GF-D8 (cell line): ENCODE results near the gene ZNF592.
A peak's percentile ranks its signal among the peaks of the same experiment; 100 is the strongest.
"Not testable (repeated sequence)": the region's sequence is repeated elsewhere in the genome, so short reads cannot be mapped to it uniquely, and the experiment has no call there.

Source experiments
- DNase-seq: peaks from one replicate; lab custom pipeline; 2025; lab: John Stamatoyannopoulos, UW

ZNF592 gene

DNA sequence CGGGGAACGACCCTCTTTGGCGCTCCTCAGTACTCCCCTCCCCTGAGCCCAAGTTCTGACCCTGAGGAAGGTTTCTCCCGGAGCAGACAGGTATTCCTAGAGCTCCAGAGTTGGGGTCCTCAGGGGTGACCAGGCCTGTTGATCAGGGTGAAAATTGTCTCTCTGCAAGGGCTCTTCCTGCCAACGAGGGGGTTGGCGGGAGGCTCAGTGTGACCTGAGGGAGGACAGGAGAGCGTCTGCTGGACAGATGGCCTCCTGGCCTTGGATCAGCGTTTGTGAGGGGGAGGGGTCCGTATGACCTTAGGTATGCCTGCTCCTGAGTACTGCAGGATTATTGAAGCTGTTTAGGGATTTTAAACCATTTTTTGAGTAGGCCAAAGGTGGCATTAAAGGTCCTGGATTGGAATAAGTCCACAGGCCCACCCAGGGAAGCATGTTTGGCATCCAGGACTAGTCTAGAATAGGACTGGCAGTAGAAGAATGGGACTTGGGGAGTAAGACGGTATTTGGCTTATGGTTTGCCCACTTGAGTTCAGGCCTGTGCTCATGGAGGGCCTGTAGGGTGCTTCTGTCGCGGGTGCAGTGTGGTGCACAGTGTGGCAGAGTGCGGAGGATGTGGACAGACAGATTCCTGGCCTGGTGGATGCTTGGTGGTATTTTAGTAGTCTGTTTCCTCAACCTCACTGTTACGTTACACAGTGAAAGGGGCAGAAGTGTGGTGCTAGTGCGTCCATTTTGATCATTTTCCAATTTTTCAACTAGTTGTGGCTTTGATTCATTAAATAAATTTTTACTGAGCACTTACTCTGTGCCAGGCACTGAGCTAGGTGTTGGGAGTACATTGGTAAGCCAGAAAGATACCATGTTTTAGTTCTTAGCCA is 959 bp downstream of the ZNF592 start:
- DNase-seq, result peak; percentile 49

DNA sequence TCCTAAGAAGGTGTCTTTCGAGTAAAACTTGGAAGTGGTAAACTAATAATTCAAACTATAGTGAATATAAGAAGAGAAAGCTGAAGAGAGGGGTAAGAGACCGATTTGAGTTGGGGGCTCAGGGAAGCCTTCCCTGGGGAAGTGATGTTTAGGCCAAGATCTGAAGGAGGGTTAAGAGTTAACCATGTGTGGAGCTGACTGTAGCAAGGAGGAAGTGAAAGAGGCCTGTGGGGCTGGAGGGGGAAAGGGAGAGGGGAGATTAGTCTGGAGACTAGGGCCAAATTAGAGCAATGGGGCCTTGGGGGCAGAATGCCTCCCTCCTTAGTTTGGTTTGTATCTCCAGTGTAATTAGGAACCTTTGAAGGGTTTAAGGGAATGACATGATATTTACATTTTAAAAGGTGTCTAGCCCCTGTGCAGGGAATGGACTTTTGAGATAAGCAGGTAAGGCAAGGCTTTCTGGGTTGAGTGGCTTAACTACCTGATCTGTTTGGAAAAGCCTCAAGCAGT is 2.2 kb downstream of the ZNF592 start:
- peak; percentile 36 for DNase-seq

DNA sequence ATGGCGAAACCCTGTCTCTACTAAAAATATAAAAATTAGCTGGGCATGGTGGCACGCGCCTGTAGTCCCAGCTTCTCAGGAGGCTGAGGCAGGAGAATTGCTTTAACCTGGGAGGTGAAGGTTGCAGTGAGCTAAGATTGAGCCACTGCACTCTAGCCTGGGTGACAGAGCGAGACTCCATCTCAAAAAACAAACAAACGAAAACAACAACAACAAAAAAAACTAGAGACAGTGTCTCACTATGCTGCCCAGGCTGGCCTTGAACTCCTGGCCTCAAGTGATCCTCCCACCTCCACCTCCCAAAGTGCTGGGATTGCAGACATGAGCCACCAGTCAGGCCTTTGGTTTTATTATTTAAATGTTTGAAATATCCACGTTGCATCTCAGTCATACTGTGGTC is 3.3 kb downstream of the ZNF592 start:
- DNase-seq, result not testable (repeated sequence)

DNA sequence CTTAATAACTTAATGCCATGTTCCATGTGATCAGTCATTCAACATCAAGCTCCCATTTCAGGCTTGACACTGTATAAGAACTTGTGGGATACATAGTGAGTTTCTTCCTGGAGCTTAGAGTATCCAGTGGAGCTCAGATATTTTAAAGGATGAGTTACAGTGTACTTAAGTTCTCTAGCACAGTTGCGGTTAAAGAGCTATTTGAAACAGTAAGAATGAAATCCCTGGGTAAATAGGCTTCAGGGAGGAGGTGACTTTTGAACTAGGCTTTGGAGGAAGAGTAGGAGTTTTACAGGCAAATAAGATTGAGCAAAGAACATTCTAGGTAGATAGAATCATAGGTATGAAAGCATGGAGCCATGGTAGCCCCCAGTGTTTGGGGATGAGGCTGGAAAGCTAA is 3.8 kb downstream of the ZNF592 start:
- no peak for DNase-seq

DNA sequence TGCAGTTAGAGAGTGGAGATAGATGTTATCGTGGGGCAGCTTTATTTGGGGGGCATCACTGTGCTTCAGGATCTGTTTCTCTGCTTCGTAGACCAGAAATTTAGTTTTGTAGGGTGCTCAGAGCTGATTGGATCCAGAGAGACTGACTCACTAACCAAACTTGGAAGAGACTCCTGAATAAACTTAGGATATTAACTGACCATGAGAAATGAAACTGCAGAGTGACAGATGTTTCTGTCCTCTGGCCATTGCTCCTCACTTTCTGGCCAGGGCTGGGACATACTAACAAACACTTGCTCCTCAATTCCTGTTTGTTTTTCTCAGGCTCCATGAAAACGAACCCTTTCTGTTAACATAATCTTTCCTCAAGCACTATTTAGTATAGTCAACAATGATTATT is 4.3 kb downstream of the ZNF592 start:
- no peak for DNase-seq

DNA sequence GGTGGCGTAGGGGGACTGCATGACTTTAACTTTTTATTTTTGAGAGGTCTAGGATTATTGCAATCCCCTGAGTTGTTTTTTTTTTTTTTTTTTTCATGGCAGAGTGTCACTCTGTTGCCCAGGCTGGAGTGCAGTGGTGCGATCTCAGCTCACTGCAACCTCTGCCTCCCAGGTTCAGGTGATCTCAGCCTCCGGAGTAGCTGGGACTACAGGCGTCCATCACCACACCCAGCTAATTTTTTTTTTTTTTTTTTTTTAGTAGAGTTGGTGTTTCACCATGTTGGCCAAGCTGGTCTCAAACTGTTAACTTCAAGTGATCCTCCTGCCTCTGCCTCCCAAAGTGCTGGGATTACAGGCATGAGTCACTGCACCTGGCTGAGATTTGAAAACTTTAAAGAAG is 6.5 kb downstream of the ZNF592 start:
- not testable (repeated sequence) for DNase-seq

DNA sequence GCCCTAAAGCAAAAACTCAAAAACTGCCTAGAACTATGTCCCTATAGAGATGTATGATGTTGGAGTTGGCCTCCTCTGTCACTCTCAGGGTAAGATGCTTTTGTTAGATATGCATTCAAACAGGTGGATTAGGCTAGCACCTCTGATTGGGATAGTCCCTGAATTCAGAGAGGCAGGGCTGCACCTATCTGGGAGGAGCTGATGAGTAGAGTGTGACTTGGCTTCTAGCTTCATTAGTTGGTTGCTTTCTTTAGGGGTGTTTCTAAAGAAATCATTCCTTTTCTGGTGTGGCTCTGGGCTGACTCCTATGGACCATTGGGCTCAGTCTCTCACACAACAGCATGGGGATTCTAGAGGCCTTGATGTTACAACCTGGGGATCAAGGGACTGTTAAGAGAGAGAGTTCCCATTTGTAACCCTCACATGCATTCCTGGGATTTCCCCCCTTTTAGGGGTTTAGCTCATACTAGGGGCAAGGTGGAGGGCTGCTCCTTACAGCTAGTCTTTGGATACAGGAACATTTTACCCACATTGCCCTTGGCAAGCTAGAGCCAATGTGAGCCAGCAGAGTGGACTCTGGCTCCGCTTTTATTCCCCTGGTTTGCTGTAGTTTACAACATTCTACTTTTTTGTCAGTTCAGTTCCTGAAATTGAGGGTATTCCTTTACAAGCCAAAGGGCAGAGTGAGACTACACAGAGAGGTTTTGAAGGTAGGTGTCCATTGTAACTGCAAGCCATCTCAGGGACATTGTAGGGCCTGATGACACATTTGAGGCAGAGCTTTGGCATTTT is 7.5 kb downstream of the ZNF592 start:
- DNase-seq, result no peak

DNA sequence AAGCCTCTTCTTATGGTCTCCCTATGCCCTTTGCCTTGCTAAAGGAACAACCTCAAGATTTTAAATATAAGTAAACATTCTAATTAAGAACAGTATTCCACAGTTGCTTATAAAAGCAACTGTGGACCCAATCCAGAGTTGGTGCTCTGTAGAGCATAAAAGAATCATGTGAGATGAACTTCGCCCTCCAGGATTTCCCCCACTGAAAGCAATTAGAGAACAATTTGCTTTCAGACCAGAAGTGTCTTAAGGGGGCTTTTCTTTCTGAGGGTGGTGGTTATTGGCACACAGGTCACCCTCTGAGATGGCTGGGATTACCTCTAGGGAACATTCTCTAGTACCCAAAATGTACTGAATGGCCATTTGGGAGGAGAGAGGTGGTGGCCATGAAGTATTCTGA is 10.6 kb downstream of the ZNF592 start:
- DNase-seq, result no peak

DNA sequence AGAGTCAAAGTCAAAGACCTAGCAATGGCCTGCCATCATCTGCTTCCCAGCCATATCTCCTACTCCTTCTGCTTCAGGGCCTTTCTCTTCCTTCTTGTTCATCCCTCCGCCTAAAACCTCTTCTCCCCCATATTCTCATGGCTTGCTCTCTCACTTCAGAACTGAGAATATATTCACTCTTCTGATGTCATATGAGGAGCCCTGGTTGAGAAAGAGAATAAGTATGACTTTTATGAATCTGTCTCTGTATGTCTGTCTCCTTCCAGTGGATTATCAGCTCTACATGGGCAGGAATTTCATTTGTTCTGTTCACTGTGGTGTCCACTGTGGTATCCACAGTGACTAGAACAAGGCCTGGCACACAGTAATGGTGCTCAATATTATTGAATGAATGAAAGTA is 11.8 kb downstream of the ZNF592 start:
- DNase-seq, result no peak

DNA sequence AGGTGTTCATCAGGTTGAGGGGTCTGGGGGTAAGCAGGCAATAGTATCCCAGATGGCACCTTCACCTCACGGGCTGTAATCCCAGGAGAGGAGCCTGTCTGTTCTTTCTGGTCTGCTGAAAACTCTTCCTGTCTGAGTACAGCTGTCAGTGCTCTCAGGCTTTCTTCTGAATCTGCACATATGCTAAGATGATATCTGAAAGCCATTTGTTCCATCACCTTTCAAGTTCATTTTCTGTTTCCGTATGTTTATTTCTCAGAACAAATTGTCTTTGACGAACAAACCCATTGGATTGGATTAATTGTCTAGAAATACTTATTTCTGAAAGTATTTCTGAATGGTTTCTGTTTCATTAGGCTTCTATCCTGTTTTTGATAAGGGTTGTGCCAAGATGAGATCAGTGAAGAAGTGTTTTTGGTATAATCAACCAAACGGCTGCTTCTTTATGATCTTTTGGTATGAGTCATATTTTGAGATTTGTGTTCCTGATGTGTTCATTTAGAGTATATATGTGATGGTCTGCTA is 13.3 kb downstream of the ZNF592 start:
- DNase-seq, result no peak

DNA sequence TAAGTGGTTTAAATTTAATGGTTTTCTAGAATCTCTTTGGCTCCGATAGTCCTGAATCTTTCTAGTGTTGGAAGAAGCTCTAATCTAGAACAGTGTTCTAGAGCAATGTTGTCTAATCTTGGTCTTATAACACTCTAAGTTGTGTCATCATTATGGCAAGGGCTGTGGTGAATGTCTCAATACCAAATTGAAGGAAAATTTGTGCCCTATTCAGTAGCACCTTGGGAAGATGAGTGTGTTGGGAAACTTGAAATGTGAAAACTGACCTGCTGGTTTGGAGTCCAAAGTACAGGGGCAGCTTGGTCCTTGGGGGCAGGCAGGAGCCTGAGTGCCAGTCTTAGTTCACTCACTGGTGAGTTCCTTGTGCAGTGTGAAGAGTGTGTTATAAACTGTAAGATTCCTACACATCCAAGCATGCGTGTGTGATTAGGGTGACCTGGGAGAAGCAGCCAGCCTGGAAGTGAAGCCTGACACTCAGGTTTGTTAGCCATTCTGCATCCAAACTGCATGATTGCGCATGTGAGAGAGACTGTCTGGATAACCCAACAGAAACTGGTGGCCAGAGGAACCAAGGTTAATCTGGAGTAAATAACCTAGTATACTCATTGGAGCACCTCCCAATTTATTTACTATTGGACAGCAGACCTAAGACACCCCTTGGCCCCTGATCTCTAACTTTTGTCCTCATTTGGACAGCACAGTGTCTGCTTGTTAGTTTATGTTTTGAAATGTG is 14.6 kb downstream of the ZNF592 start:
- DNase-seq, result peak; percentile 8

DNA sequence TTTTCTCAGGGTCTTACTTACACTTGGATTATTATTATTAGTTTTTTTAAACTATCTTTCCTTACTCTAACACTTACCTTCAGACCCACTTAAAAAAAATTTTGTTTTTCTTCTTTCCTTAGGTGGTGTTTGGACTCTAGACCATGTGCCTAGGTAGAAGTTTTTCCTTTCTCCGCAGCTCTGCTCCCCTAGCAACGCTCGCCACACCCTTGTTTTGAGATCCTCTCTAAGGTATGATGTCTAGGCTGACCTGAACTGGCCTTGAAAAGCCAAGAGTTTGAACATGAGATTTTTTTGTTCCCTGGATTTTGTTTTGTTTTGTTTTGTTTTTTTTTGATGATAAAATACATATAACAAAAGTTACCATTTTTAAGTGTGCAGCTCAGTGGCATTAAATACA is 16.2 kb downstream of the ZNF592 start:
- DNase-seq, result no peak

DNA sequence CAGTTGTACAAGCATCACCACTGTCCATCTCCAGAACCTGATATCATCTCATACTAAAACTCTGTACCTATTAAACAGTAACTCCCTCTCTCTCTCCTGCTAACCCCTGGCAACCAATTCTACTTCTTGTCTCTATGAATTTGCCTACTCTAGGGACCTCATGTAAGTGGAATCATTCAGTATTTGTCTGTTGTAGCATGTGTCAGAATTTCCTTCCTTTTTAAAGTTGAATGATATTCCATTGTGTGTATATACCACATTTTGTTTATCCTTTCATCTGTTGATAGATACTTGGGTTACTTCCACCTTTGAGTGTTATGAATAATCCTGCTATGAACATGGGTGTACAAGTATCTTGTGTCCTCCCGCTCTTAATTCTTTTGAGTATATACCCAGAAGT is 16.6 kb downstream of the ZNF592 start:
- no peak for DNase-seq

DNA sequence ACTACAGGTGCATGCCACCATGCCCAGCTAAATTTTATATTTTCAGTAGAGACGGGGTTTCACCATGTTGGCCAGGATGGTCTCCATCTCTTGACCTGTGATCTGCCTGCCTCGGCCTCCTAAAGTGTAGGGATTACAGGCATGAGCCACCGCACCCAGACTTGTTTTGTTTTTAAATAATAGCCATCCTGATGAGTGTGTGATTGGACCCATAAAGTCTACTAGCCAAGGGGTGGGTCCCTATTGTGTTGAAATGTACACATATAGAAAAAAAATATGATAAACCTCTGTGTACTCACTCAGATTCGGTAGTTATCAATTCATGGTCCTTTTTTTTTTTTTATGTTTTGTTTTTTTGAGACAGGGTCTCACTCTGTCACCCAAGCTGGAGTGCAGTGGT is 17.3 kb downstream of the ZNF592 start:
- no peak for DNase-seq

DNA sequence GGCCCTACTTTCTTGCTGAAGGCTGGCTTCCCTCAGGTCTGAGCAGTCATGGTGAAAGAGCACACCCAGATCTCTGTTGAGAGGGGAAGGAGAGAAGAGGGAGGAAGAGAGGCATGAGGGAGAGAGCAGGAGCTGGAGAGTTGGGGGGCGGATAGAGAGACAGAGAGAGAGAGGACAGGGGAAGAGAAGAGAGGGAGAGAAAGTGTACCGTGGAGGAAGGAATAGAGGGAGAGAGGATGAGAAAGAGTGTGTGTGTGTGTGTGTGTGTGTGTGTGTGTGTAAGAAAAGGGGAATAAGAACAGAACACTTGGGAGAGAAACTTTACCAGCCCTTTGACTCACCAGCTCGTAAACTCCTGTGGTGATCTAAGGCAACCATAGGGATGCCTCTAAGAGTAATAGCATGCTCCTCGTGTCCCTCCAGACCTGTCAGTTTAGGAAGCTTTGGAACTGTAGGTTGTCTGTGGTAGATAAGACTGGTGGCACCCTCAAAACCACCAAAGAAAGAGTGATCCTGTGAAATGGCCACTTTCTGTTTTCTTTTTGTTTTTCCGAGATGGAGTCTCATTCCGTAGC is 18.2 kb downstream of the ZNF592 start:
- DNase-seq, result peak; percentile 15

DNA sequence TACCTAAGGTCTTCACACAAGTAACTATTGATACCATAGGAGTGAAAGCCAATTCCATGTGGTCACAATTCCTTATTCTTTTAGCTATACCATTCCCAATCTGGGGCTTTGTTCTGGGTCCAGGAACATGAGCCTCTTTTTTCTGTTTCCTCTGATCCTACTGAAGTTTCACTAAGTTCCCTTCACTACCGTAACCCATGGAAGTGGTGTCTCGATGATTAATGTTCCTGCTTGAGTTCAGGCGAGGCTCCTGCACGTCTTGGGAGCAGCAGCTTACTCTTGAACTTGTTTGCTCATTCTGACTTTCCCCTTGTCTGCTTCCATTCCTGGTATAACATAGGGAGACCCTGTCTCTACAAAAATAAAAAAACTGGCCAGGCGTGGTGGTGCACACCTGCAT is 23.6 kb downstream of the ZNF592 start:
- no peak for DNase-seq

DNA sequence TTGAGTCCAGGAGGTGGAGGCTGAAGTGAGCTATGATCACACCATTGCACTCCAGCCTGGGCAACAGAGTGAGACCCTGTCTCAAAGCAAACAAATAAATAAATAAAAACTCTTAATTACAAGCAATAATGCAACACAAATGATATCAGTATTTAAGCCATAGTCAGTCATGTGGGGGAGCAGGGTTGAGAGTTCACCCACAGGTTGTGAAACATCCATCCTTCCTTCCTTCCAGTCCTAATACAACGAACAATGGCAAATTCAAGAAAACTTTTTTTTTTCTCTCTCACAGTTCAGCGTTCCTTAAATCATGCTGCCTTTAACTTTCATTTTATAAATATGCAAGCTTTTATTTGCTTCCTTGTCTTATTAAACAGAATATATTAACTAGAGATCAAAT is 24.1 kb downstream of the ZNF592 start:
- peak; percentile 62 for DNase-seq

DNA sequence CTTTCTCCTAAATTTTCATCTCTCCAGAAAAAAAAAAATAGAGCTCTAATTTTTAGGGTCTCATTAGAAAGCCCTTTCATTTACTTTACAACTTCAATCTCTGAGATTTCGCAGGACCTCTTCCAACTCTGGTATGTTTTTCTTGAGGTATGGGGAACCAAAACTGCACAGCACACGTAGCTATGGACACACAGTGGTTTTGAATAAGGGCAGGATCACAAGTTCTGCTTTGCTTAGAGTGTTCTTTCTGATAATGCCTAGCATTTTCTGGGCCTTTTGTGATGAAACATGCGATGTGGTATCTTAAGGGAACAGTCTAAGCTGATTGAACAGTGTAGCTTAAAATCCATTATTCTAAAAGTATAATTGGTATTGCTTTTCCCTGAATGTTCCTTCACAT is 25.3 kb downstream of the ZNF592 start:
- peak; percentile 54 for DNase-seq

DNA sequence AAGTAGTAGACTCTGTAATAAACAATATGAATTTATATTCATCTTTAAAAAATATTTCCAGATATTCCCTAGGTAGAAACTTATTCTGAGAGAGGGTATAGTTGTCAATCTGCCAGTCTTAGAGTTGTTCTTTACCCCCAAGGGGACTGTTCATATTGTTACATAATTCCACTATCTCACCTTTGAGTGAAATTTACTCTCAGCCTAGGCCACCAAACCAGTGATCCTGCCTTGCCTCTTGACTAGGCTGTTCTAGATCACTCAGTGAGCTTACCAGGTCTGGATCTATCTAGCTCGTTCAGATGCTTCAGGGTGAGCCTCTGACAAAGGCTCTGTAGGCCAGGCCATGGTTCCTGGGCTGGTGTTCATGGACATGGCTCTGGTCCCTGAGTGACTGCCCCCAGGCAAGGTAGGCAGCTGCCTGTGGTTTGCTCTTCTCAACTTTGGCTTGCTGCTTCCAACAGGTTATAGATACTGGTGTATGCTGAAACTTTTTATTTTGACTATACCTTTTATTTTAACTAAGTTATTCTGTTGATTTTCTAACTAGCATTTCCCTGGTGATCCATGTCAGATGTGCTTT is 27.6 kb downstream of the ZNF592 start:
- DNase-seq, result no peak

DNA sequence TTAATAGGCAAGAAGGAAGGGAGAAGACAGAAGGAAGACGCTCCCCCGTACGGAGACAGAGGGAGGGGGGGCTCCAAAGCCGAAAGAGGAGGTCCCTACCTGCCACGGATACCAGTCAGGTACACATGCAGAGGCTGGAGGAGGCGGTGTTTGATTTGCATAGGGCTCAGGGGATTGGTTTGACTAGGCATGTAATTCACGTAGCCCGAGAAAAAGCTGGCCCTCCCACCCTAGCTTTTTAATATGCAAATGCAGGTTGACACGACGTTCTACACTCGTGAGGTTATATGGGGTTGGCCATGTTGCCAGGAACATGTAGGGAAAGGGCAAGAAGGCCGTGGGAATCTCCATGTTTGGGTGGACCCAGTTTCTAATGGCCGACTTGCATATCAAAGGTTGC is 29.8 kb downstream of the ZNF592 start:
- no peak for DNase-seq

DNA sequence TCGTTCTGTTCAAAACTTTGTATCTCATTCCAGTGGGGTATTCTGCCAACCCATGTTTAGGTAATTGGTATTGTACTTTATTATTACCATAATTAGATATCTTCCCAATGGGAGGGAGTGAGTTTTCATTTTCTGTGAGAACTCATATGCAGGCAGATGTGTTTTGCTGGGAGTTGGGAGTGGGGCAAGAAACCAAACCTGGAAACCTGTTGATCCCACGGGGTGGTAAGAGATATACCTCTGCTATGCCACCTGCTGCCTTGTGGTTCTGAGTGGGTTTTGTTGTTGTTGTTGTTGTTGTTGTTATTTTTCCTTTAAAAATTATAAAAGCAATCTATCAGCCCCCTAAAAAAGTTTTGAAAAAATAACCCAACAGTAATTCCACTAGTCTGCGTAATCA is 32.1 kb downstream of the ZNF592 start:
- DNase-seq, result no peak
